NCI-H2196 (cell line): Measurements from ENCODE around the gene UBR1.
"Not testable (repeated sequence)": the region's sequence is repeated elsewhere in the genome, so short reads cannot be mapped to it uniquely, and the experiment has no call there.

Experiments
- DNase-seq: peaks from one replicate; lab custom pipeline; 2025; ENCODE audit not compliant: unreplicated experiment; lab: John Stamatoyannopoulos, UW

UBR1 gene

DNA sequence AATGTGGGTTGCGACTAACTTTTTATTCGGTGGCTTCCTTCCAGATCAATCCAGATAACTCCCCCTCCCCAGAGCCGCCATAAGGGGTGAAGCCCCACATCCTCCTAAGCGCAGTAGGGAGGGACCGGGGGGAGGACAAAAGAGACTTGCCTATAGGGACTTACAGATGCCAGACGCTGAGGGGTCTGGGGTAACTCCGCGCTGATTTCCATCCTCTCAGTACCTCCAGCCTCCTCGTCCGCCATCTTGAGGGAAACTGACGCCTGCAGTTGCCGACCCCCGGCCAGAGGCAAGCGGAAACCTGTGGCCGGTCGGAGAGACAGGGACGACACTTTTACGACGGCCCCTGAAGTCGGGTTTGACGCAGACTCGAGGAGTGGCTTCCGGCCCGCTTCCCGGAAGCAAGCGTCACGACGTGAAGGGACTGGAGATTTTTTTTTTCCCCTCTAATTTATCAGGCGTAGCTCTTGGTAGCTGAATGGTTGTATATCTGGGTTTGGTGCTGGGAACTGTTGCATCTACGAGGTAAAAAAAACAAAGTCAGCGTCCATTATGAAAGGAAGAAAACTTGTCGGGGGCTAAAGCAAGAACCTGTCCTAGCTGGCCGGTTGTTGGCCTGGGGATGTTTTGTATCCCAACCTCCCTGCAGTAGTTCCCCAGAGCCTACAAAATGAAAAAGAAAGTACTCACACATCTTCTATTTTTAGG is at the start of gene UBR1:
Gene UBR1 (minus strand): TSS at position 261 of the 708 bp plus-strand sequence. CDS start 16 bp downstream, at position 245.
- DNase-seq, result peak; percentile 62

DNA sequence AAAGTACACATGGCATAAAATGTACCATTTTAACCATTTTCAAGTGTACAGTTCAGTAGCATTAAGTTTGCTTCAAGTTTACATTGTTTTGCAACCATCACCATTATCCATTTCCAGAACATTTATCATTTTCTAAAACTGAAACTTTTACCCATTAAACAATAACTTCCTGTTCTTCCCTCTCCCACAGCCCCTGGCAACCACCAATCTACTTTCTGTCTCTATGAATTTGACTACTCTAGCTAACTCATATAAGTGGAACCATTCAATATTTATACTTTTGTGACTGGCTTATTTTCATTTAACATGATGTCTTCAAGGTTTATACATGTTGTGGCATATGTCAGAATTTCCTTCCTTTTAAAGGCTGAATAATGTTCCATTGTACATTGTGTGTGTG is 47.4 kb upstream of the UBR1 start:
- DNase-seq, result no peak

DNA sequence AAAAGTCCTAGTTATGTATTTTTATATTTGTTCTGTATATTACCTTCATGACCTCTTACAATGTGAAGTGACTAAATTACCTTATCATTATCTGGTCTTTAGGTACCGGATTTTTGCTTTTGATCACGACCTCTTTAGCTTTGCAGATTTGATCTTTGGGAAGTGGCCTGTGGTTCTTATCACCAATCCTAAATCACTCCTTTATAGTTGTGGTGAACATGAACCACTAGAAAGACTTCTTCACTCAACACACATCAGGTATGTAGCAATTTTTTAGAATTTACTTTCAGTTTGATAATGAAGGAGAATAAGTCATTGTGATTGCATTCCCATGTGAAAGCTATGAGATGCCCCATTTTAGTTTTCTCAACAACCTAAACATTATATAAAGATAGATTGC is 45.9 kb upstream of the UBR1 start:
- no peak for DNase-seq

DNA sequence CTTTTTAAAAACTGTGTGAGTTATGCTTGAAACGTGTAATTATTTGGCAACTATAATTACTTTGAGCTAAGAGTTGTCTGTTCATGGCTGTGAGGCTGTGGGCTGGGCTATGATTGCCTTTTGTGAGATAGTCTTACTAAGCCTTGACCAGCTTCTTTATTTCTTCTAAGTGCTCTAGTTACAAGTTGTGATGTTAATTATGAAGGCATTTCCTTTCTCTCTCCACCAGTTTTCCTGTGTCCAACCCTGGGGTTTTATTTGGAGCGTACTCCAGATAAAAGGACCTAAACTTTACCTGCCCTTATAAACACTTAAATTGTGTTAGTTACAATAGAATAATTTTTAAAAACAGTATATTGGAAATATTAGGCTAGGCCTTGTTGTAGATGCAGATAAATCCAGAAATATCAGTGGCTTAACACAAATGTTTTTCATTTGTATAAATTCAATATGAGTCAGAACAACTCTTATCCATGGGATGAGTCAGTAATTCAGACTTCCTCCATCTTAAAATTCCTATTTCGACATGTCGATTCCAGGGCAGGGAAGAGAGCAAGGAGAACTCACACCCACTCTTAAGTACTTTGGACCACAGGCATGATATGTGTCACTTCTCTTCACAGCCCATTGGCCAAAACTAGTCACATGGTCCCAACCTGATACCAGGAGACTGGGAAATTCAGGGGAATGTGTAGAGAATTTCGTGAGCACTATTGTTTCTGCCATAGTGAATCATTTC is 44.5 kb upstream of the UBR1 start:
- no peak for DNase-seq

- DNase-seq, result no peak
Observed at GRCh38 chr15:43146184-43146583, 40.3 kb upstream of the UBR1 start.

DNA sequence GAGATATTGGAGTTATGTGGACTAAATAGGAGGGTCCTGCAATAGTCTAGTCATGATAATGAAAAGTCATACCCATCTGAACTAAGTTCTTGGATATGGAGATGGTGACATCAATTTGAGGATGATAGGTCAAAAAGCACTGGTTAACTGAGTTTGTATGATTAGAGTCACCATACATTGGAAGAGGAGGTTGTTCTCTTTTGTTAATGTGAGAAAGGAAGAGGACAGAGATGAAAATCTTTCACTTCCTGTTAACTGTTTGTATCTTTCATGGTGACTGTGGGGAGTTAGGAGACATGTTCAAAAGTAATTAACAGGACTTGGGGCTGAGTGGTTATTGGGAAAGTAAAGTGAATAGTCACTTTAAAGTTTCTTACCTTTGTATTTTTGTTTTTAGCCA is 38.7 kb upstream of the UBR1 start:
- no peak for DNase-seq

- no peak for DNase-seq
Observed at GRCh38 chr15:43143203-43143941, 37.5 kb upstream of the UBR1 start.

GRCh38 chr15:43135351-43135750 is 29.5 kb upstream of the UBR1 start:
- DNase-seq, result no peak

DNA sequence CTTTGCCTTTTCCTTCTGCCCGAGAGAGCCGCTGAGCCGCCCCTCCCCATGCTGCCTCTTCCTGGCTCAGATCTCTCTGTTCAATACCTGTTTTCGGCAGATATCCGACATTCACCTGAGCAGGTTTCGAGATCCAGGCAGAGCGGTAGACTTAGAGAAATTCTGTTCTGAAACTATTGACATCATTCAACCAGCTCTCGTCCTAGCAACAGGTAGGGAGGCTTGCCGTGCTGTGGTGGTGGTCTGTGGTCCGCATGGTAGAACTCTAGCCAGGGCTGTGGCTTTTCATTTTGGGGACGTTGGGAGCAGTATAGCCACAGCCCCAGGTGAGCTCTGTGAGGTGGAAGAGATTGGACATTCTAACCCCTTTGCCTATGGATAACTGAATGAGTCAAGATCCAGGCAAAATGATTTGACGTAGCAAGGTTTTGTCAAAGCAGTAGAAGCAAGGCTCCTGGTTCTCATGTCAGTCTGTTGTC is 28.4 kb upstream of the UBR1 start:
- DNase-seq, result no peak

DNA sequence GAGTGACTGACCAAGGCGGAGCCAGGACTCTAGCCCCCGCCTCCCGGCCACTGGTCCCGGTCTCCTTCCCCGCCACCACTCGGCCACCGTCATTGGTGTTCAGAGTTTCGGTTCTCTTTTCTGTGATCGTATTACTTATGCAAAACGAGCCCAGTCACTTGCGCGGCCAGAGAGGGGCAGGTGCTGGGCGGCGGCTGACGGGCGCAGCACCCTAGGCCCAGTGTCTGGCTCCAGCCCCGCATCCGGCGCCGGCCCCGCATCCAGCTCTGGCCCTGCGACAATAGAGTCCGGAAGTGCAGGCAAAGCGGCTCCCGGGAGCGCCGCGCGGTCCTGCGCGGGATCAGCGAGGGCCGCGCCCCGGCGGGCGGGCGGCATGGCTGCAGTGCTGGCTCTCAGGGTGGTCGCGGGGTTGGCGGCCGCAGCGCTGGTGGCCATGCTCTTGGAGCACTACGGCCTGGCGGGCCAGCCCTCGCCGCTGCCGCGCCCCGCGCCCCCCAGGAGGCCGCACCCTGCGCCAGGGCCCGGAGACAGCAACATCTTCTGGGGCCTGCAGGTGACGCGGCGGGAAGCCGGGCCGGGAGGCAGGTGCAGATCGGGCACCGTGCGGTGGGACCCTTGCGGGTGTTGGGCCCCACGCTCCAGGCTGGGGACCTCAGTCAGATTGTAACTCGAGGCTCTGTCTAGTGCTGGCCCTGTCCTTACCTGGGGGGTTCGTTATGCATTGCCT is 27.8 kb upstream of the UBR1 start, which contains the start of gene TMEM62:
Gene TMEM62 (plus strand): TSS at position 157 of the 727 bp plus-strand sequence. CDS start 217 bp downstream, at position 374.
- DNase-seq, result peak; percentile 70

DNA sequence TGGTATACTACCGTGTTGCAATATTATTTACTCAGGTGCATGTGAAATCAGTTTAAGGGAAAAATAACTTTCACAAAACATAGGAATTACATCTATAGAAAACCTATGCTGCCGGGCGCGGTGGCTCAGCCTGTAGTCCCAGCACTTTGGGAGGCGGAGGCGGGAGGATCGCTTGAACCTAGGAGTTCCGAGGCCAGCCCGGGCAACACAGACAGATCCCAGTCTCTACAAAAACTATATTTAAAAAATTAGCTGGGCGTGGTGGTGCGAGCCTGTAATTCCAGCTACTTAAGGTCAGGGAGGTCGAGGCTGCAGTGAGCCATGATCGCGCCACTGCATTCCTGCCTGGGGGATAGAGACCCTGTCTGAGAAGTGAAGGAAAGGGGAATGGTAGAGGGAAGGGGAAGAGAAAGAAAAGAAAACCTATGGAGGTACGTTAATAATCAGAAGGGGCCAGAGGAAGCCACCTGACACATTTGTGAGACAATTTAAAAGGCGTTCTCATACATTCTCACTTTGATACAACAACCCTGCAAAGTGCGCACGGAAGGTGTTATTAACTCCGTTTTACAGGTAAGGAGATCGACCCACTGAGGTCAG is 27.1 kb upstream of the UBR1 start:
- DNase-seq, result no peak

DNA sequence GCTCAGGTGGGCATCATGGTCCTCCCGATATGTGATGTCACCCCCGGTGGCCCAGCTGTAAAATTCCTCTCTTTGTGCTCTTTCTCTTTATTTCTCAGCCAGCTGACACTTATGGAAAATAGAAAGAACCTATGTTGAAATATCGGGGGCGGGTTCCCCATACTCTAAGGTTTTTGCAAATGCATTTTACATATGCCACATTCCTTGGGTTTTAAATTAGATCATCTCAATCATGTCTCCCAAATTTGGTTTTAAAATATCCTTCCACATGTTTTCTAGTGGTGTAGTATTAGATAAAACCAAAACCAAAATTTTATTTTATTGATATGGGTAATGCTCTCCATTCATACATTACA is 23.1 kb upstream of the UBR1 start:
- DNase-seq, result no peak

GRCh38 chr15:43128174-43128979 is 22.5 kb upstream of the UBR1 start:
- not testable (repeated sequence) for DNase-seq

DNA sequence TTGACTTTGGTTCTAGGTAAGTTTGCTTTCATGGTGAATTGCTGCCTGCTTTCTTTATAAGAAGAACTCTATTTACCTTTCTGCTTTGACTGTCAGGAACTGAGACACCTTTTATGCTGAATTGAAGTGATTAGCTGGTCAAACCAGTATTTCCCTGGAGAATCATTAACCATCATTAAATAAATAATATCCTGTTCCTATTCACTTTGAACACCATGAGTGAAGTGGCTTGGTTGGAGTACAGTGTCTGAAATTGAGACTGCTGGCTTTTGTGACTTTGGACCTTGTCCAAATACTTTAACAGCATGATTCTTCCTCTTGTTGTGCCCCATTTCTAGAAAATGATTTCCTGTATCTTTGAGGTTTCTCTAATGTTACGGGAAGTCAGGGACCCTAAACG is 21.9 kb upstream of the UBR1 start:
- peak; percentile 61 for DNase-seq

DNA sequence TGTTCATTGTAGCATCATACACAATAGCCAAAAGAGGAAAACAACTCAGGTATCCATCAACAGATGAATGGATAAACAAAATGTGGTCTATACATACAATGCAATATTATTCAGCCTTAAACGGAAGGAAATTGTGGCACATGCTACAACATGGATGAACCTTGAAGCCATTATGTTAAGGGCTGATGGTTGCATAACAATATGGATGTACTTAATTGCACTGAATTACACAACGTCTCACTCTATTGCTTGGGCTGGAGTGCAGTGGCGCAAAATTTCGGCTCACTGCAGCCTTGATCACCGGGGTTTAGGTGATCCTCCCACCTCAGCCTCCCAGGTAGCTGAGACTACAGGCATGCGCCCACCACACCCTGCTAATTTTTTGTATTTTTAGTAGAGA is 20.5 kb upstream of the UBR1 start:
- DNase-seq, result no peak

DNA sequence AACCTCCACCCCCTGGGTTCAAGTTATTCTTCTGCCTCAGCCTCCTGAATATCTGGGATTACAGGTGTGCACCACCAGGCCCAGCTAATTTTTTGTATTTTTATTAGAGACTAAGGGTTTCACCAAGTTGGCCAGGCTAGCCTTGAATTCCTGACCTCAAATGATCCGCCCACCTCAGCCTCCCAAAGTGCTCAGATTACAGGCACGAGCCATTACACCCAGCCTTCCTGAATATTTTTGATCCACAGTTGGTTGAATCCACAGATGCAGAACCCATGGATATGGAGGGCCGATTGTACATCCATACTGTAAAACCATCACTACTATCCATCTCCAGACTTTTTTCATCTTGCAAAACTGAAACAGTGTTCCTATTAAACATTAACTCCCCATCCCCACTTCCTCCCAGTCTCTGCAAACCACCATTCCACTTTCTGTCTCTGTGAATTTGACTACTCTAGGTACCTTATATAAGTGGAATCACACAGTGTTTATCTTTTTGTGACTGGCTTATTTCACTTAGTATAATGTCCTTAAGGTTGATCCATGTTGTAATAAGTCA is 19.3 kb upstream of the UBR1 start:
- DNase-seq, result no peak

DNA sequence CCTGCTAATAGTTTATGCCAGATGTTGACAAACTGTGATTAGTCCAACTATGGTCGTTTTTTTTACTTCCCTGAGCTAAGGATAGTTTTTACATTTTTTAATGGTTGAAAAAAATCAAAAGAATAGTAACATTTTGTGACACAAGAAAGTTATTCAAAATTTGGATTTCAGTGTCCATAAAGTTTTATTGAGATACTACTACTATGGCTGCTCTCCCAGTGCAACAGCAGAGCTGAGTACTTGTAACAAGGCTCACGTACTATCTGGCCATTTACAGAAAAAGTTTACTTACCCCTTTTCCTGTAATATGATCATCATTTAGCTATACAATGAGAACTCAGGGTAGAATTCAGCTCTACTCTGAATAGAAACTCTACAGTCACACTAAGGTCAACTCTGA is 16.0 kb upstream of the UBR1 start:
- no peak for DNase-seq

DNA sequence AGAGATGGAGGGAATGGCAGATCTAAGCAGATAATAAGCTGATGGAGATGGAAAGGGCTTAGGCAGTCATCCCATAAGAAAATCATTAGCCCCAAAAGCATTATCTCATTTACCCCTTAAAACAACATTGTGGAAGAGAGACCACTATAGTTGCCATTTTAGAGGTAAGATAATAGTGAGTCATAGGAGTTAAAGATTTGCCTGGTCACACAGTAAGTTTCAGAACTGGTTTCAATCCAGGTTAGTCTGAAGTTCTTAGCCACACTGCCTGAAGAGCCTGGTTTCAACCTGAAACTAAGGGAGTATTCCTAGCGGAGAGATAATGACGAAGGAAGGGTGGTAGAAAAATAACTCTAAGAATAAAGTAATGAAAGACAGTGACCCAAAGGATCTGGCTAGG is 13.0 kb upstream of the UBR1 start:
- DNase-seq, result no peak

- DNase-seq, result no peak
Observed at GRCh38 chr15:43118286-43118685, 12.4 kb upstream of the UBR1 start.

- no peak for DNase-seq
Observed at GRCh38 chr15:43111354-43111753, 5.5 kb upstream of the UBR1 start.
